Gastrocnemius medialis (tissue), 4 donors: Measurements from ENCODE around the gene OR1J1. TPM values are rescaled to one million over a fixed set of nuclear protein-coding genes. Genes with fewer than 3 reads are reported as not detected.

Experiments
- ATAC-seq, 2 donors: fragments of 150-250 bp; one replicate each; pipeline ENCODE4 v1.9.1; 2016
- DNase-seq, 2 donors: peaks; one replicate each; pipeline ENCODE4 v3.0.0-alpha.2; 2019
- H3K27ac ChIP-seq, 4 donors: fragments of 200-600 bp; sonication (generic); 1 replicate in 1 of 4; 2 replicates in 3 of 4; pipeline ENCODE4 v1.5.1; 2016 to 2018; ENCODE audit warnings: mild to moderate bottlenecking in 2 of 4, moderate library complexity in 1 of 4
- H3K27me3 ChIP-seq, 3 donors: fragments of 200-600 bp; sonication (generic) in 2 of 3; 1 replicate in 1 of 3; 2 replicates in 2 of 3; pipeline versions ENCODE4 v1.5.1 to v1.6.0; 2016 to 2019; ENCODE audit warnings: mild to moderate bottlenecking in 1 of 3, moderate library complexity in 1 of 3
- H3K36me3 ChIP-seq, 2 donors: fragments of 200-600 bp; sonication (generic) in 1 of 2; one replicate each; pipeline ENCODE4 v1.5.1; 2017 to 2018
- H3K4me1 ChIP-seq, 2 donors: fragments of 200-600 bp; sonication (generic) in 1 of 2; one replicate each; pipeline ENCODE4 v1.5.1; 2016 to 2017; ENCODE audit warnings: mild to moderate bottlenecking in 2 of 2
- H3K4me3 ChIP-seq, 4 donors: fragments of 200-600 bp; sonication (generic) in 3 of 4; 1 replicate in 1 of 4; 2 replicates in 3 of 4; pipeline ENCODE4 v1.5.1; 2016 to 2019; ENCODE audit warnings: mild to moderate bottlenecking in 2 of 4
- H3K9me3 ChIP-seq, 3 donors: fragments of 200-600 bp; sonication (generic) in 2 of 3; 1 replicate in 1 of 3; 2 replicates in 2 of 3; pipeline ENCODE4 v1.5.1; 2016 to 2019
- POLR2A ChIP-seq, 2 donors: fragments of 450-650 bp; IDR thresholded peaks; one replicate each; pipeline ENCODE4 v1.6.1; 2017; ENCODE audit warnings: antibody characterized with exemption in 2 of 2, mild to moderate bottlenecking in 2 of 2, moderate library complexity in 2 of 2
- in situ Hi-C, 4 donors: fragments of 200-750 bp; cut with MboI; loops; one replicate each; pipeline versions ENCODE4 v1.15.0 to v1.8.0; 2017; ENCODE audit warnings: low sequenced_read_pairs in 4 of 4
- intact Hi-C: fragments of 100-400 bp; cut with DNase I; formaldehyde crosslinking; loops from one replicate; pipeline ENCODE4 v1.15.1; 2023; ENCODE audit warnings: low total_unique reads
- total RNA-seq, 4 donors: library from RNA; depleted of rRNA; stranded (reverse); fragments of >200 nt; gene quantifications; one replicate each; pipeline versions ENCODE4 v1.1.0 to v1.2.3, GENCODE V29; 2016
- TF ChIP-seq, protein P1 (sequence below), 5 experiments: fragments of 450-650 bp in 3 of 5; fragments of 200-600 bp in 2 of 5; sonication (generic) in 2 of 5; IDR thresholded peaks in 4 of 5; conservative IDR thresholded peaks in 1 of 5; 1 replicate in 4 of 5; 2 replicates in 1 of 5; pipeline ENCODE4 v1.5.1; 2016 to 2019; ENCODE audit warnings: antibody characterized with exemption in 5 of 5, mild to moderate bottlenecking in 3 of 5, moderate library complexity in 3 of 5

The OR1J1 gene
- total RNA-seq, 4 donors from 2014 or later: not detected

GRCh38 chr9:122518226-122518625, 40.5 kb upstream of the OR1J1 start:
- TF ChIP-seq POLR2A (IDR thresholded peaks at IDR 0.05): no peak
- TF ChIP-seq, protein P1, sequence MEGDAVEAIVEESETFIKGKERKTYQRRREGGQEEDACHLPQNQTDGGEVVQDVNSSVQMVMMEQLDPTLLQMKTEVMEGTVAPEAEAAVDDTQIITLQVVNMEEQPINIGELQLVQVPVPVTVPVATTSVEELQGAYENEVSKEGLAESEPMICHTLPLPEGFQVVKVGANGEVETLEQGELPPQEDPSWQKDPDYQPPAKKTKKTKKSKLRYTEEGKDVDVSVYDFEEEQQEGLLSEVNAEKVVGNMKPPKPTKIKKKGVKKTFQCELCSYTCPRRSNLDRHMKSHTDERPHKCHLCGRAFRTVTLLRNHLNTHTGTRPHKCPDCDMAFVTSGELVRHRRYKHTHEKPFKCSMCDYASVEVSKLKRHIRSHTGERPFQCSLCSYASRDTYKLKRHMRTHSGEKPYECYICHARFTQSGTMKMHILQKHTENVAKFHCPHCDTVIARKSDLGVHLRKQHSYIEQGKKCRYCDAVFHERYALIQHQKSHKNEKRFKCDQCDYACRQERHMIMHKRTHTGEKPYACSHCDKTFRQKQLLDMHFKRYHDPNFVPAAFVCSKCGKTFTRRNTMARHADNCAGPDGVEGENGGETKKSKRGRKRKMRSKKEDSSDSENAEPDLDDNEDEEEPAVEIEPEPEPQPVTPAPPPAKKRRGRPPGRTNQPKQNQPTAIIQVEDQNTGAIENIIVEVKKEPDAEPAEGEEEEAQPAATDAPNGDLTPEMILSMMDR (IDR thresholded peaks at IDR 0.05 in 4 of 5, conservative IDR thresholded peaks at IDR 0.05 in 1 of 5): no peak
- intact Hi-C loops (no loop called here), in situ Hi-C loops (no loop called here)
- no peaks in the 10 kb centered on the region for H3K9me3 ChIP-seq
- H3K27me3 ChIP-seq: no peaks in the 10 kb centered on the region
- no peaks in the 10 kb centered on the region for H3K36me3 ChIP-seq
- no peak overlapping the region for H3K4me3 ChIP-seq
- no peaks in the 10 kb centered on the region for H3K4me1 ChIP-seq
- ATAC-seq (no peak), DNase-seq (no peak)
- H3K27ac ChIP-seq: no peak overlapping the region

- no peaks in the 10 kb centered on the region for H3K27me3 ChIP-seq
Measured at GRCh38 chr9:122510502-122510901, 32.8 kb upstream of the OR1J1 start, which contains the start of gene OR1J2. Gene OR1J2 (plus strand): TSS chr9:122510802. CDS start chr9:122510802, 0 bp downstream.

DNA sequence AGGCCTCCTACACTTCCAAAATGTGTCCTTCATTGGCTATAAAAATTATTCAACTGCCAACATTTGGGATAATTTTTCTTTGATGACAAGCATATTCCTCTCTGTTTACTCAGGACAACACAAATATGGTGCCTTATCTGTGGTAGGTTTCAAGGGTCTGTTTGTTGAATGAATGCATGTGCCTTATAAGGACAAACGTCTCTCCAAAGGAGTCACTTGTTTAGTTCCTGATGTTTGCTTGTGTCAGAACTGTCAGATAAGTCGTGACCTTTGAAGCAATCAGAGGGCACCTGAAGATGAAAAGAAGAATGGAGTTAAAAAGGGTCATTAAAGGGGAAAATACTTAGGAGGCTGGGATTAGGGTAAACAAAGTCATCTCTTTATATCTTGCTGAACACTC, 29.2 kb upstream of the OR1J1 start:
- Histone ChIP-seq H3K27ac (no peak overlapping the region), H3K9me3 (no peaks in the 10 kb centered on the region), H3K4me1 (no peaks in the 10 kb centered on the region), H3K4me3 (no peak overlapping the region), H3K27me3 (no peaks in the 10 kb centered on the region), H3K36me3 (no peaks in the 10 kb centered on the region)
- intact Hi-C loops (no loop called here), in situ Hi-C loops (no loop called here)
- DNase-seq: no peak
- TF ChIP-seq, protein P1 (IDR thresholded peaks at IDR 0.05 in 4 of 5, conservative IDR thresholded peaks at IDR 0.05 in 1 of 5): no peak
- no peak for TF ChIP-seq POLR2A (IDR thresholded peaks at IDR 0.05)
- ATAC-seq: no peak

More at GRCh38 chr9:122510502-122510901, 32.8 kb upstream of the OR1J1 start, which contains the start of gene OR1J2:
- intact Hi-C loops (no loop called here), in situ Hi-C loops (no loop called here)
- DNase-seq: no peak
- no peak for TF ChIP-seq POLR2A (IDR thresholded peaks at IDR 0.05)
- TF ChIP-seq, protein P1 (IDR thresholded peaks at IDR 0.05 in 4 of 5, conservative IDR thresholded peaks at IDR 0.05 in 1 of 5): no peak
- Histone ChIP-seq H3K4me3 (no peak within 1 kb of the TSS), H3K4me1 (no peaks in the 10 kb centered on the region), H3K27ac (no peak within 1 kb of the TSS), H3K36me3 (no peaks in the 10 kb centered on the region), H3K9me3 (no peaks in the 10 kb centered on the region)
- ATAC-seq: no peak

DNA sequence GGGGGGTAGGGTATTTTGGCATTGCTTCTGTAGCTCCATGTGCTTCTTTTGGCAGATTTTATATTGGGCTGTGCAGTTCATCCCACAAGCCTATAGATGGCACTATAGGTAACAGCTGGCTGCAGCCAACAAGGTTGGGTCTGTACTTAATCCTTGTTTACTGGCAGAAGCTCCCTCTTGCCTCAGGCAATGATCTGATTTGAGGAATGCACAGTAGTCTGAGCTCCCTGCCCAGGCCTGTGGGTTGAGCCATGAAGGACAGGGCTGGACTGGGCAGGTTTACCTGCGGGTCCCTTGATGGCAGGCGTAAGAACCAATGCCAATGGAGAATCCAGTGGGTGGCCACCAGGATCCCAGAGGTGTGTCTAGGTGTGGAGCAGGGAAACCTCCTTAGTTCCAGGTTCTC, 21.2 kb upstream of the OR1J1 start:
- no peak overlapping the region for H3K27ac ChIP-seq
- in situ Hi-C loops (no loop called here), intact Hi-C loops (no loop called here)
- TF ChIP-seq POLR2A (IDR thresholded peaks at IDR 0.05): no peak
- TF ChIP-seq, protein P1 (IDR thresholded peaks at IDR 0.05 in 4 of 5, conservative IDR thresholded peaks at IDR 0.05 in 1 of 5): peak in 2 of 5 experiments; percentile 35 to 48
- H3K4me3 ChIP-seq: no peak overlapping the region
- no peaks in the 10 kb centered on the region for H3K36me3 ChIP-seq
- no peaks in the 10 kb centered on the region for H3K9me3 ChIP-seq
- H3K4me1 ChIP-seq: no peaks in the 10 kb centered on the region
- no peaks in the 10 kb centered on the region for H3K27me3 ChIP-seq
- DNase-seq (no peak), ATAC-seq (no peak)

DNA sequence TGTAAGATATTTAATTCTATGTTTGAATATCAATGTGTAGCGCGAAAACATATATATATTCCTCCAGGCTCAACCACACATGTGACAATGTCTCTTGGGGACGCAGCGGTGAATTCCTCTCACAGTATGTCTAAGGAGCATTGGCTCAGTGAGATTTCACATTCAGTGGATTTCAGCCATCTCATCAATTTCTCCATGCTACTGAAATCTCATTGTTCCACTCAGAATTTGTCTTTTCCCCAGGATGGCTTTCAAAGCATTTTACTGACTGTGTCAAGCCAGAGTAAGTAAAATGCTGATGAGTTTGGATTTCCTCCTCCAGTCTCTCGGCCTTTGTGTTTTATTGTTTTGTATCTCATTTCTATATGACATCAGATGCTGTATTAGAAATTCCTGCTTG, 1.3 kb upstream of the OR1J1 start:
- no peaks in the 10 kb centered on the region for H3K36me3 ChIP-seq
- in situ Hi-C loops: no loop called here
- ATAC-seq (no peak), DNase-seq (no peak)
- H3K4me1 ChIP-seq: no peaks in the 10 kb centered on the region
- TF ChIP-seq POLR2A (IDR thresholded peaks at IDR 0.05): no peak
- TF ChIP-seq, protein P1 (IDR thresholded peaks at IDR 0.05 in 4 of 5, conservative IDR thresholded peaks at IDR 0.05 in 1 of 5): no peak
- H3K4me3 ChIP-seq: no peak overlapping the region
- intact Hi-C loops: no loop called here
- no peak overlapping the region for H3K27ac ChIP-seq
- H3K27me3 ChIP-seq: no peaks in the 10 kb centered on the region
- no peaks in the 10 kb centered on the region for H3K9me3 ChIP-seq
